Right atrium auricular region (tissue), 2 donors: Measurements from ENCODE around the gene RIMS1. TPM values are rescaled to one million over a fixed set of nuclear protein-coding genes. Genes with fewer than 3 reads are reported as not detected.

Experiments used
- DNase-seq: peaks from one replicate; pipeline ENCODE4 v3.0.0-alpha.2; 2019; ENCODE audit warnings: low spot score
- H3K27ac ChIP-seq, 2 donors: fragments of 200-600 bp; sonication (generic); 1 replicate in 1 of 2; 2 replicates in 1 of 2; pipeline ENCODE4 v1.5.1; 2016 to 2019
- H3K27me3 ChIP-seq, 2 donors: fragments of 200-600 bp; sonication (generic); one replicate each; pipeline versions ENCODE4 v1.5.1 to v1.6.0; 2017 to 2019
- H3K36me3 ChIP-seq: fragments of 200-600 bp; sonication (generic); one replicate; pipeline ENCODE4 v1.5.1; 2016
- H3K4me1 ChIP-seq, 2 donors: fragments of 200-600 bp; sonication (generic); one replicate each; pipeline versions ENCODE4 v1.5.1 to v1.6.0; 2017 to 2019
- H3K4me3 ChIP-seq, 2 donors: fragments of 200-600 bp; sonication (generic); 1 replicate in 1 of 2; 2 replicates in 1 of 2; pipeline ENCODE4 v1.5.1; 2017 to 2019; ENCODE audit warnings: mild to moderate bottlenecking in 1 of 2, moderate library complexity in 1 of 2
- H3K9me3 ChIP-seq, 2 donors: fragments of 200-600 bp; sonication (generic); one replicate each; pipeline ENCODE4 v1.5.1; 2019
- total RNA-seq, 2 donors: library from RNA; depleted of rRNA; stranded (reverse); fragments of >200 nt; gene quantifications; one replicate each; pipeline ENCODE4 v1.1.0, GENCODE V29; 2016
- TF ChIP-seq, protein P1 (sequence below), 2 donors: fragments of 200-600 bp; sonication (generic); IDR thresholded peaks; one replicate each; pipeline ENCODE4 v1.5.1; 2019; ENCODE audit warnings: antibody characterized with exemption in 2 of 2

The RIMS1 gene, protein sequence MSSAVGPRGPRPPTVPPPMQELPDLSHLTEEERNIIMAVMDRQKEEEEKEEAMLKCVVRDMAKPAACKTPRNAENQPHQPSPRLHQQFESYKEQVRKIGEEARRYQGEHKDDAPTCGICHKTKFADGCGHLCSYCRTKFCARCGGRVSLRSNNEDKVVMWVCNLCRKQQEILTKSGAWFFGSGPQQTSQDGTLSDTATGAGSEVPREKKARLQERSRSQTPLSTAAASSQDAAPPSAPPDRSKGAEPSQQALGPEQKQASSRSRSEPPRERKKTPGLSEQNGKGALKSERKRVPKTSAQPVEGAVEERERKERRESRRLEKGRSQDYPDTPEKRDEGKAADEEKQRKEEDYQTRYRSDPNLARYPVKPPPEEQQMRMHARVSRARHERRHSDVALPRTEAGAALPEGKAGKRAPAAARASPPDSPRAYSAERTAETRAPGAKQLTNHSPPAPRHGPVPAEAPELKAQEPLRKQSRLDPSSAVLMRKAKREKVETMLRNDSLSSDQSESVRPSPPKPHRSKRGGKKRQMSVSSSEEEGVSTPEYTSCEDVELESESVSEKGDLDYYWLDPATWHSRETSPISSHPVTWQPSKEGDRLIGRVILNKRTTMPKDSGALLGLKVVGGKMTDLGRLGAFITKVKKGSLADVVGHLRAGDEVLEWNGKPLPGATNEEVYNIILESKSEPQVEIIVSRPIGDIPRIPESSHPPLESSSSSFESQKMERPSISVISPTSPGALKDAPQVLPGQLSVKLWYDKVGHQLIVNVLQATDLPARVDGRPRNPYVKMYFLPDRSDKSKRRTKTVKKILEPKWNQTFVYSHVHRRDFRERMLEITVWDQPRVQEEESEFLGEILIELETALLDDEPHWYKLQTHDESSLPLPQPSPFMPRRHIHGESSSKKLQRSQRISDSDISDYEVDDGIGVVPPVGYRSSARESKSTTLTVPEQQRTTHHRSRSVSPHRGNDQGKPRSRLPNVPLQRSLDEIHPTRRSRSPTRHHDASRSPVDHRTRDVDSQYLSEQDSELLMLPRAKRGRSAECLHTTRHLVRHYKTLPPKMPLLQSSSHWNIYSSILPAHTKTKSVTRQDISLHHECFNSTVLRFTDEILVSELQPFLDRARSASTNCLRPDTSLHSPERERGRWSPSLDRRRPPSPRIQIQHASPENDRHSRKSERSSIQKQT (N-terminal part only)
- total RNA-seq: 1 to 10 TPM in 1 of 2 donors, under 1 TPM in 1; 0.55 to 1.3 TPM

DNA sequence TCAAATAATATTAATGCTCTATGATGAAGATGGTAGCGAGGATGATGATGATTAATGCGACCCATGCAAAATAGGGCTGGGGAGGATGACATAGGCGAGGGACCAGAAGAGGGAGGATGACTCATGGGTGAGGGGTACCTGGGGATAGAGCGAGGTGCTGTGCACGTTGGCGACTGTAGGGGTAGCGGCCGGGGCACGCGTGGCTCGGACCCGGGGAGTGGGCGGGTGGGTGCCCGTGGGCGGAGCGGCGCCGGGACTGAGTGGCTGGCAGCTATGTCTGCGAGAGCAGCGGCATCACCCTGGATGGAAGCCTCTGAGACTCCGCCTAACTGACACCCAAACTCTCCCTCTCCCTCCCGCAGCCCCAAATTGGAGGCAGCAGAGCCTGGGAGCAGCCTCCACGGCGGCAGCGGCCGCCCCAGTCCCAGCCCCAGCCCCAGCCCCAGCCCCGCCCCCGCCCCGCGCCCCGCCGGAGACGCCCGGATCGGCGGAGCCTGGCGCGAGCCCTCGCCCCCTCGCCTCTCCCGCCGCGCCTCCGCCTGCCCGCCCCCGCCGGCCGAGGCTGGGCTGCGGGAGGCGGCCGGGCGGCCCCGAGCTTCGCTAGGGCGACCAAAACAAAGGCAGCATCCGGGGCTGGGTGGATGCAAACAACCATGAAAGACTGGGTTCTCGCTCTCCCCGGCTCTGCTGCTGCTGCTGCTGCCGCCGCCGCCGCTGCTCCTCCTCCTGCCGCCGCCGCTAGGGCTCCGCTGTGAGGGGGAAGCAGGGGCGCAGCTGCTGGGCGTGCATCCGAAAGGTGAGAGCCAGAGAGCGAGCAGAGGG is at the start of gene RIMS1:
RIMS1 (plus strand) TSS at position 367 of the 822 bp plus-strand sequence. CDS start 474 bp downstream, outside the sequence.
- Histone ChIP-seq H3K27ac (no peak within 1 kb of the TSS), H3K9me3 (no peaks in the 10 kb centered on the region), H3K4me1 (no peaks in the 10 kb centered on the region), H3K36me3 (no peaks in the 10 kb centered on the region), H3K27me3 (peaks cover 0 to 3% of the 10 kb centered on the region in 2 donors), H3K4me3 (peak within 1 kb of the TSS; percentile 14 to 38)
- TF ChIP-seq, protein P1, sequence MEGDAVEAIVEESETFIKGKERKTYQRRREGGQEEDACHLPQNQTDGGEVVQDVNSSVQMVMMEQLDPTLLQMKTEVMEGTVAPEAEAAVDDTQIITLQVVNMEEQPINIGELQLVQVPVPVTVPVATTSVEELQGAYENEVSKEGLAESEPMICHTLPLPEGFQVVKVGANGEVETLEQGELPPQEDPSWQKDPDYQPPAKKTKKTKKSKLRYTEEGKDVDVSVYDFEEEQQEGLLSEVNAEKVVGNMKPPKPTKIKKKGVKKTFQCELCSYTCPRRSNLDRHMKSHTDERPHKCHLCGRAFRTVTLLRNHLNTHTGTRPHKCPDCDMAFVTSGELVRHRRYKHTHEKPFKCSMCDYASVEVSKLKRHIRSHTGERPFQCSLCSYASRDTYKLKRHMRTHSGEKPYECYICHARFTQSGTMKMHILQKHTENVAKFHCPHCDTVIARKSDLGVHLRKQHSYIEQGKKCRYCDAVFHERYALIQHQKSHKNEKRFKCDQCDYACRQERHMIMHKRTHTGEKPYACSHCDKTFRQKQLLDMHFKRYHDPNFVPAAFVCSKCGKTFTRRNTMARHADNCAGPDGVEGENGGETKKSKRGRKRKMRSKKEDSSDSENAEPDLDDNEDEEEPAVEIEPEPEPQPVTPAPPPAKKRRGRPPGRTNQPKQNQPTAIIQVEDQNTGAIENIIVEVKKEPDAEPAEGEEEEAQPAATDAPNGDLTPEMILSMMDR (IDR thresholded peaks at IDR 0.05): no peak
- DNase-seq: no peak

DNA sequence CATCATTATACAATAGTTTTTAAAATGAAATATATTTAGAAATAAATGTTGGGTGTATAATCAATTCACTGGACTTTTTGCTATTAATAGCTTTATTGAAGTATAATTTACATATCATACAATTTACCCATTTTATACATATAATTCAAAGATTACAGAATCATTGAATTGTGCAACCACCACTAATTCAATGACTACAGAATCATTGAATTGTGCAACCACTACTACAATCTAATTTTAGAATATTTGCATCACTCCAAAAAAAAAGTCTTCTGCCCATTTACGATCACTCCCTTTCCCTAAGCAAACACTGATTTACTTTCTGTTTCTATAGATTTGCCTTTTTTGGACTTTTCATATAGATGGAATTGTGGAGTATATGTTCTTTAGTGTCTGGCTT is 35.1 kb upstream of the RIMS1 start:
- TF ChIP-seq, protein P1 (IDR thresholded peaks at IDR 0.05): no peak
- no peaks in the 10 kb centered on the region for H3K27me3 ChIP-seq
- H3K36me3 ChIP-seq: no peaks in the 10 kb centered on the region
- no peaks in the 10 kb centered on the region for H3K9me3 ChIP-seq
- no peak for DNase-seq
- no peaks in the 10 kb centered on the region for H3K4me1 ChIP-seq
- H3K4me3 ChIP-seq: no peak overlapping the region
- no peak overlapping the region for H3K27ac ChIP-seq

DNA sequence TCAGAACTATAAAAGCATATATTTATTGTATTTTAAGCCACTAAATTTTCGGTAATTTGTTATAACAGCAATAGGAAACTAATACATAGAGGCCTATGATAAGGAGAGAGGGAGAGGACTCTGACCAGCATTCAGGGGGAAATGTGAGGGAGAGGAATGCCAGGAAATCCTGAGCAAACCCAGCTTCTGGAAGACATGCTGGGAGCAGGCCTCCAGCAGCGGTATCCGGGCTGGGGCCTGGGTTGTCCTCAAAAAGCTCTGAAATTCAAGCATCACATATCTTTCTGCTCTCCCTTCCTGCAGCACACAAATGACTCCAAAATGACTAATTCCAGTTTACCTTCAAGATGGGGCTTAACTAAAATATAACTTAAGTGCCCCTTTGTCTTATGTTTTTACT is 33.4 kb upstream of the RIMS1 start:
- Histone ChIP-seq H3K4me3 (no peak overlapping the region), H3K4me1 (no peaks in the 10 kb centered on the region), H3K36me3 (no peaks in the 10 kb centered on the region), H3K27me3 (no peaks in the 10 kb centered on the region), H3K9me3 (no peaks in the 10 kb centered on the region), H3K27ac (no peak overlapping the region)
- TF ChIP-seq, protein P1 (IDR thresholded peaks at IDR 0.05): no peak
- DNase-seq: no peak

DNA sequence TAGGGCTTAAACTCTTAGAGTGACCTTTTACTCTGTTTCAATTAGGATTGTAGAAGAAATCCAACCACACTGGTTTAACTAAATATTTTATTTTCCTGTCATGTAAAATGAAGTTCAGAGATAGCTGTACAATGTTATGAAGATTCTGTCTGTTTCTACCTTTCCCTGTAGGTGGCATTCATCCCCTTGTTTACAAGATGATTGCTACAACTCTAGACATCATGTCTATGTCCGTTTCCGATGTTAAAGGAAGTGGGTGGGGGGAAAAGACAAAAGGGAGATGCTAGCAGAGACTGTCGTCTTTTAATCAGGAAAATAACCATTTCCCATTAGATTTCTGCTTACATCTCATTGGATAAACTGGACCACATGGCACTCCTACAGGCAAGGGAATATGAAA is 30.9 kb upstream of the RIMS1 start:
- no peak for DNase-seq
- H3K27me3 ChIP-seq: no peaks in the 10 kb centered on the region
- TF ChIP-seq, protein P1 (IDR thresholded peaks at IDR 0.05): no peak
- H3K4me1 ChIP-seq: no peaks in the 10 kb centered on the region
- no peaks in the 10 kb centered on the region for H3K36me3 ChIP-seq
- no peaks in the 10 kb centered on the region for H3K9me3 ChIP-seq
- H3K4me3 ChIP-seq: no peak overlapping the region
- no peak overlapping the region for H3K27ac ChIP-seq

DNA sequence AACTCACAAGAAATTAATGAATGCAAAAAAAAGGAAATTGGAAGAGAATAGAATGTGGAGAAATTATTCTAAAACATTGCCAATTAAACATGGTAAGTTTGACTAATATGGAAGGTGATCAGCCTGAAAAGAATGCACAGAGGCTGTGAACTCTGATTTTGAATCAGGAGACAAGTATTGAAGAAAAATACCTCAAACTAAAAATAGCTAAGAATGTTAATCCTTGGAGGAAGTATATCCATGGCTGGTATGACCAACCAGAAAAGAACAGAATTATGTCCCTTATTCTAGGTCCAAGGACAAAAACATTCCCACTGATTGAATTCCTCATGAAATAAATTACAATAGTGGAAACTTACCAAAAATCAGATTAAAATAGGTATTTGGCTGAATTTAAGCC is 7.3 kb upstream of the RIMS1 start:
- DNase-seq: no peak
- no peaks in the 10 kb centered on the region for H3K36me3 ChIP-seq
- TF ChIP-seq, protein P1 (IDR thresholded peaks at IDR 0.05): no peak
- no peaks in the 10 kb centered on the region for H3K27me3 ChIP-seq
- no peaks in the 10 kb centered on the region for H3K9me3 ChIP-seq
- H3K27ac ChIP-seq: no peak overlapping the region
- no peaks in the 10 kb centered on the region for H3K4me1 ChIP-seq
- H3K4me3 ChIP-seq: no peak overlapping the region
